ENCODE data around the gene MESD.

DNA sequence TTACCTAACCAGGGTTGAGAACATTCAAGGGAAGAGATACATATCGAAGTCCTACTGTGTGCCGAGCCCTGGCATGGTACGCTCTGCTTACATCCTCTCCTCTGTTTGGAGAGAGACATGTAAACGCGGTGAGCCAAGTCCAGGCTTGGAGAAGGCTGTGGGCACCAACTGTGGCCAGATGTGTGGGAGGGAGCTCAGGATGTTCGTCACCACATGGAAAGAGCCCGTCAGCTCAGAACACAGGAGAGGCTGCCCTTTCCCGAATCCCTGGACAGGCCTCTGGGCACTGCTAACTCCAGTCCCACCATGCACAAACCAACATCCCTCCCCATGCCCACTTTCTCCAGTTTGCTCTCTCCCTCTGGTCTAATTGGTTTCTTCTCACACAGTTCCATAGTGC is 43.0 kb downstream of the MESD start:
- TF ChIP-seq, protein P1, sequence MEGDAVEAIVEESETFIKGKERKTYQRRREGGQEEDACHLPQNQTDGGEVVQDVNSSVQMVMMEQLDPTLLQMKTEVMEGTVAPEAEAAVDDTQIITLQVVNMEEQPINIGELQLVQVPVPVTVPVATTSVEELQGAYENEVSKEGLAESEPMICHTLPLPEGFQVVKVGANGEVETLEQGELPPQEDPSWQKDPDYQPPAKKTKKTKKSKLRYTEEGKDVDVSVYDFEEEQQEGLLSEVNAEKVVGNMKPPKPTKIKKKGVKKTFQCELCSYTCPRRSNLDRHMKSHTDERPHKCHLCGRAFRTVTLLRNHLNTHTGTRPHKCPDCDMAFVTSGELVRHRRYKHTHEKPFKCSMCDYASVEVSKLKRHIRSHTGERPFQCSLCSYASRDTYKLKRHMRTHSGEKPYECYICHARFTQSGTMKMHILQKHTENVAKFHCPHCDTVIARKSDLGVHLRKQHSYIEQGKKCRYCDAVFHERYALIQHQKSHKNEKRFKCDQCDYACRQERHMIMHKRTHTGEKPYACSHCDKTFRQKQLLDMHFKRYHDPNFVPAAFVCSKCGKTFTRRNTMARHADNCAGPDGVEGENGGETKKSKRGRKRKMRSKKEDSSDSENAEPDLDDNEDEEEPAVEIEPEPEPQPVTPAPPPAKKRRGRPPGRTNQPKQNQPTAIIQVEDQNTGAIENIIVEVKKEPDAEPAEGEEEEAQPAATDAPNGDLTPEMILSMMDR (conservative IDR thresholded peaks at IDR 0.05): no peak
- TF ChIP-seq EZH2 (IDR thresholded peaks at IDR 0.05; ENCODE audit: low read depth): no peak

Measured in PC-9 (cell line).